ENCODE measurements around the gene TLR8.
"Not testable (repeated sequence)": the region's sequence is repeated elsewhere in the genome, so short reads cannot be mapped to it uniquely, and the experiment has no call there.

The TLR8 gene

DNA sequence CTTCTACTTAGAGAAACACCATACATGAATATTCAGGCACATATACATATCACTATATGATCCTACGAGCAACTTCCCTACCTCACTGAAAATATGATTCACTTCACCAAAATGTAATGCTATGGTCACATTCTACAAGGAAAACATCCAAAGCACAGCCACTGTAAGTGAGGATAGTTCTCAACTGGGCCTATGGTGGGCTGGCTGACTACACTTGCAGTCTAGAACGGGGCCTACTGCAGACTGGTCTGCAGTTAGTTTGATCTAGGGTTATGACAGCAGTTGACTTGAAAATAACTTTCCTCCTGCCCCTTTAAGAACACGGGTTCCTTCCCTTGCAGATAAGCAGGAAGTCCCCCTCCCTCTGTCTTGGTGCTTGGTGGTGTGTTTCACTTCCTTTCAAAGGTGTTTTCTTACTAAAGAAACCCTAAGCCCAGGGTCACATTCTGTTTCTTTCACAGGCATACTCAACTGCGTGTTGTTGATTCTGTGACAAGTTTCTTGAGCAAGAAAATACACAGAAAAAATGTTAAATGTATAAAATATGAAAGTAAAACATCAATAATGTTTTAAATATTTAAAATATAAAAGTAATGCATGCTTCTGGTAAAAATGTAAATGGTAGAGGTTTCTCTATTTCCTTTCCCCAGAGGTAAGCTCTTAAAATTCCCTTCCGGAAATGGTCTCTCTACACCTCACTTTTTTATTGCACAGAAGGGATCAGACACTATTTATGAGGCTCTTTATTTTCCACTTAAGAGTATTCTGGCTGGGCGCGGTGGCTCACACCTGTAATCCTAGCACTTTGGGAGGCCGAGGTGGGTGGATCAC, 50.5 kb downstream of the TLR8 start:
- no peaks in the 10 kb centered on the region for H3K36me3 ChIP-seq
- intact Hi-C loops (cut with DNase I; ENCODE audit: low total_unique reads): no loop called here
- H3K27ac ChIP-seq: peak overlapping the region; percentile 45 to 54
- no peak overlapping the region for H3K4me3 ChIP-seq
- no peak for DNase-seq
- TF ChIP-seq, protein P1, sequence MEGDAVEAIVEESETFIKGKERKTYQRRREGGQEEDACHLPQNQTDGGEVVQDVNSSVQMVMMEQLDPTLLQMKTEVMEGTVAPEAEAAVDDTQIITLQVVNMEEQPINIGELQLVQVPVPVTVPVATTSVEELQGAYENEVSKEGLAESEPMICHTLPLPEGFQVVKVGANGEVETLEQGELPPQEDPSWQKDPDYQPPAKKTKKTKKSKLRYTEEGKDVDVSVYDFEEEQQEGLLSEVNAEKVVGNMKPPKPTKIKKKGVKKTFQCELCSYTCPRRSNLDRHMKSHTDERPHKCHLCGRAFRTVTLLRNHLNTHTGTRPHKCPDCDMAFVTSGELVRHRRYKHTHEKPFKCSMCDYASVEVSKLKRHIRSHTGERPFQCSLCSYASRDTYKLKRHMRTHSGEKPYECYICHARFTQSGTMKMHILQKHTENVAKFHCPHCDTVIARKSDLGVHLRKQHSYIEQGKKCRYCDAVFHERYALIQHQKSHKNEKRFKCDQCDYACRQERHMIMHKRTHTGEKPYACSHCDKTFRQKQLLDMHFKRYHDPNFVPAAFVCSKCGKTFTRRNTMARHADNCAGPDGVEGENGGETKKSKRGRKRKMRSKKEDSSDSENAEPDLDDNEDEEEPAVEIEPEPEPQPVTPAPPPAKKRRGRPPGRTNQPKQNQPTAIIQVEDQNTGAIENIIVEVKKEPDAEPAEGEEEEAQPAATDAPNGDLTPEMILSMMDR (IDR thresholded peaks at IDR 0.05): no peak
- H3K4me1 ChIP-seq: peaks cover 0 to 16% (median 0%) of the 10 kb centered on the region in 4 donors
- no peaks in the 10 kb centered on the region for H3K27me3 ChIP-seq
- H3K9me3 ChIP-seq: no peaks in the 10 kb centered on the region

DNA sequence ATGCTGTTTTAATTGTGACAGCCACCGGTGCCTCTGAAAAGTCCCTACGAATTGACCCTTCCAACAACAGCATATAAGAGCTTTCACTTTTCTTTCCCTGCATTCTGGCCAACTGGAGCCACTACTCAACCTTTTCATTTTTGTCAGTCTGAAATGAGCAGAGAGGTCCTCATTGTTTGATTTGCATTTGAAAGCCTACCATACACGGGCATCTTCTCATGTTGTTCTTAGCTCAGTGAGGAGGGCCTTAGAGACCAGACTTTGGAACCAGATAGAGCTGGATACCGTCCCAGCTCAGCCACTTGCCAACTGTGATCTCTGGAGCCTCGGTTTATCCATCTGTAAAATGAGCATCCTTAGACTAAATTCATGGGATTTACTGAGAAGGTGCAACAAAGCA, 51.6 kb downstream of the TLR8 start:
- no peak for DNase-seq
- intact Hi-C loops (cut with DNase I; ENCODE audit: low total_unique reads): no loop called here
- no peak overlapping the region for H3K27ac ChIP-seq

DNA sequence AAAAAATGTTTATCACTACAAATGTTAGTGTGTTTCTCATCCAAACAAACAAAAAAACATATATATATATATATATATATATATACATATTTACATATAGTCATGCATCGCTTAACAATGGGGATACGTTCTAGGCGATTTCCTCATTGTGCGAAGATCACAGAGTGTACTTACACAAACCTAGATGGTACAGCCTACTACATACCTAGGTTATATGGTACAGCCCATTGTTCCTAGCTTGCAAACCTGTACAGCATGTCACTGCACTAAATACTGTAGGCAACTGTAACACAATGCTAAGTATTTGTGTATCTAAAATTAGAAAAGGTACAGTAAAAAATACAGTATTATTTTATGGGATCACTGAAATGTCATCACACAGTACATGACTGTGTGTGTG, 52.0 kb downstream of the TLR8 start:
- TF ChIP-seq, protein P1 (IDR thresholded peaks at IDR 0.05): no peak

More for the DNA sequence above, 51.6 kb downstream of the TLR8 start:
- TF ChIP-seq, protein P1 (IDR thresholded peaks at IDR 0.05): no peak
- Histone ChIP-seq H3K9me3 (no peaks in the 10 kb centered on the region), H3K36me3 (no peaks in the 10 kb centered on the region), H3K4me1 (peaks cover 0 to 16% (median 0%) of the 10 kb centered on the region in 4 donors), H3K4me3 (no peak overlapping the region), H3K27me3 (no peaks in the 10 kb centered on the region)

DNA sequence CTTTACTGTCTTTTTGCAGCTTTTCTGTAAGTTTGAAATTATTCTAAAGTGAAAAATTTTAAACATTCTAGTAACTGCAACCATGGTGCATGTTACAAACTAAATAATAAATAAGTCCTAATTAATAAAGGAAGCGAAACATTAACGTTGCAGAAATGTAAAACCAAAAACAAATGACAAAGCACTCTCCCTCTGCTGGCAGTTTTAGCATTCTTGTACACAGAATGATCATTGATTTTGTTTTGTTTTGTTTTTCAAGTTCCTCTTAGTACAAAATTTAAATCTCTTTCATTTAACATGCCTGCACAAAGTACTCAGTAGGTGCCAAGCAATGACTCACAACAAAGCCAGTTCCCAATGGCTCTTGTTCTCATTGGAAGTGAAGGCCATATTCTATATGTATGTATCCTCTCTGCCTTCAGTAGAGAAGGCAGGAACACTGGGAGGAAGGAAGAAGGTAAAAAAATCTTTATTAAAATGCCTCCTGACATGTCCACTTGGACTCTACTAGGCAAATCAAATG, 54.8 kb downstream of the TLR8 start:
- no peaks in the 10 kb centered on the region for H3K27me3 ChIP-seq
- H3K9me3 ChIP-seq: no peaks in the 10 kb centered on the region
- no peak overlapping the region for H3K4me3 ChIP-seq
- TF ChIP-seq, protein P1 (IDR thresholded peaks at IDR 0.05): no peak
- H3K27ac ChIP-seq: no peak overlapping the region
- intact Hi-C loops (cut with DNase I; ENCODE audit: low total_unique reads): no loop called here
- no peak for DNase-seq
- H3K36me3 ChIP-seq: no peaks in the 10 kb centered on the region
- H3K4me1 ChIP-seq: peaks cover 0 to 10% (median 0%) of the 10 kb centered on the region in 4 donors

More for the DNA sequence above, 52.0 kb downstream of the TLR8 start:
- no peak for DNase-seq
- intact Hi-C loops (cut with DNase I; ENCODE audit: low total_unique reads): no loop called here
- H3K4me3 ChIP-seq: no peak overlapping the region
- H3K36me3 ChIP-seq: no peaks in the 10 kb centered on the region
- peaks cover 0 to 16% (median 0%) of the 10 kb centered on the region in 4 donors for H3K4me1 ChIP-seq
- no peaks in the 10 kb centered on the region for H3K9me3 ChIP-seq
- no peak overlapping the region for H3K27ac ChIP-seq
- no peaks in the 10 kb centered on the region for H3K27me3 ChIP-seq

DNA sequence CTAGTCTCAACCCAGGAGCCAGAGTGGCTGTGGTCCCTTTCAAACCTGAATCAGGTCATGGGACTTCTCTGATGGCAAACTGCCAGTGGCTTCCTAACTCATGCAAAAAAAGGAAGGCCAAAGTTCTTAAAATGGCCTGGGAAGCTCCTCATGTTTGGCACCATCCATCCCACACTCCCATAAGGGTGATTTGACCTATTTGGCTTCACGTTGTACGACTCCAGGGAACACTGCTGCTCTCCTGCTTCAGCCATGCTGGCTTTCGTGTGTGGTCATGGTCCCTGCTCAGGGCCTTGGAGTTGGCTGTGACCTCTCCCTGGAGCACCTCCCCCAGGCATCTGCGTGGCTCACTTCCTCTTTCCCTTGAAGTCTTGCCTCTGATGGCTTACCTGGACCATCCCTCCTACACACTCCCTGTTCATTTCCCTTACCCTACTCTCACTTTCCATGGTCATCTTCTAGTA, 55.7 kb downstream of the TLR8 start:
- Histone ChIP-seq H3K9me3 (no peaks in the 10 kb centered on the region), H3K27ac (no peak overlapping the region), H3K4me1 (peaks cover 0 to 2% (median 0%) of the 10 kb centered on the region in 4 donors), H3K36me3 (no peaks in the 10 kb centered on the region), H3K4me3 (no peak overlapping the region), H3K27me3 (no peaks in the 10 kb centered on the region)
- DNase-seq: no peak
- intact Hi-C loops (cut with DNase I; ENCODE audit: low total_unique reads): no loop called here
- TF ChIP-seq, protein P1 (IDR thresholded peaks at IDR 0.05): no peak

DNA sequence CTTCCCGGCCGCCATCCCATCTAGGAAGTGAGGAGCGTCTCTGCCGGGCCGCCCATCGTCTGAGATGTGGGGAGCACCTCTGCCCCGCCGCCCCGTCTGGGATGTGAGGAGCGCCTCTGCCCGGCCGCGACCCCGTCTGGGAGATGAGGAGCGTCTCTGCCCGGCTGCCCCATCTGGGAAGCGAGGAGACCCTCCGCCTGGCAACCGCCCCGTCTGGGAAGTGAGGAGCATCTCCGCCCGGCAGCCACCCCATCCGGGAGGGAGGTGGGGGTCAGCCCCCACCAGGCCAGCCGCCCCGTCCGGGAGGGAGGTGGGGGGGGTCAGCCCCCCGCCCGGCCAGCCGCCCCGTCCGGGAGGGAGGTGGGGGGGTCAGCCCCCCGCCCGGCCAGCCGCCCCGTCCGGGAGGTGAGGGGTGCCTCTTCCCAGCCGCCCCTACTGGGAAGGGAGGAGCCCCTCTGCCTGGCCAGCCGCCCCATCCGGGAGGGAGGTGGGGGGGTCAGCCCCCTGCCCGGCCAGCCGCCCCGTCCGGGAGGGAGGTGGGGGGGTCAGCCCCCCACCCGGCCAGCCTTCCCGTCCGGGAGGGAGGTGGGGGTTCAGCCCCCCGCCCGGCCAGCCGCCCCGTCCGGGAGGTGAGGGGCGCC, 56.9 kb downstream of the TLR8 start:
- H3K27ac ChIP-seq; H3K4me3 ChIP-seq; DNase-seq; H3K9me3 ChIP-seq; H3K27me3 ChIP-seq; intact Hi-C loops (cut with DNase I; ENCODE audit: low total_unique reads); H3K4me1 ChIP-seq; H3K36me3 ChIP-seq: not testable (repeated sequence)
